ENCODE data around the gene SGSM1. TPM values are rescaled to one million over a fixed set of nuclear protein-coding genes. Genes with fewer than 3 reads are reported as not detected.

SGSM1 gene, protein sequence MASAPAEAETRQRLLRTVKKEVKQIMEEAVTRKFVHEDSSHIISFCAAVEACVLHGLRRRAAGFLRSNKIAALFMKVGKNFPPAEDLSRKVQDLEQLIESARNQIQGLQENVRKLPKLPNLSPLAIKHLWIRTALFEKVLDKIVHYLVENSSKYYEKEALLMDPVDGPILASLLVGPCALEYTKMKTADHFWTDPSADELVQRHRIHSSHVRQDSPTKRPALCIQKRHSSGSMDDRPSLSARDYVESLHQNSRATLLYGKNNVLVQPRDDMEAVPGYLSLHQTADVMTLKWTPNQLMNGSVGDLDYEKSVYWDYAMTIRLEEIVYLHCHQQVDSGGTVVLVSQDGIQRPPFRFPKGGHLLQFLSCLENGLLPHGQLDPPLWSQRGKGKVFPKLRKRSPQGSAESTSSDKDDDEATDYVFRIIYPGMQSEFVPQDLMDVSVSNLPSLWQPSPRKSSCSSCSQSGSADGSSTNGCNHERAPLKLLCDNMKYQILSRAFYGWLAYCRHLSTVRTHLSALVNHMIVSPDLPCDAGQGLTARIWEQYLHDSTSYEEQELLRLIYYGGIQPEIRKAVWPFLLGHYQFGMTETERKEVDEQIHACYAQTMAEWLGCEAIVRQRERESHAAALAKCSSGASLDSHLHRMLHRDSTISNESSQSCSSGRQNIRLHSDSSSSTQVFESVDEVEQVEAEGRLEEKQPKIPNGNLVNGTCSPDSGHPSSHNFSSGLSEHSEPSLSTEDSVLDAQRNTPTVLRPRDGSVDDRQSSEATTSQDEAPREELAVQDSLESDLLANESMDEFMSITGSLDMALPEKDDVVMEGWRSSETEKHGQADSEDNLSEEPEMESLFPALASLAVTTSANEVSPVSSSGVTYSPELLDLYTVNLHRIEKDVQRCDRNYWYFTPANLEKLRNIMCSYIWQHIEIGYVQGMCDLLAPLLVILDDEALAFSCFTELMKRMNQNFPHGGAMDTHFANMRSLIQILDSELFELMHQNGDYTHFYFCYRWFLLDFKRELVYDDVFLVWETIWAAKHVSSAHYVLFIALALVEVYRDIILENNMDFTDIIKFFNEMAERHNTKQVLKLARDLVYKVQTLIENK
- total RNA-seq = under 1 TPM; 0.12 to 0.17 TPM

DNA sequence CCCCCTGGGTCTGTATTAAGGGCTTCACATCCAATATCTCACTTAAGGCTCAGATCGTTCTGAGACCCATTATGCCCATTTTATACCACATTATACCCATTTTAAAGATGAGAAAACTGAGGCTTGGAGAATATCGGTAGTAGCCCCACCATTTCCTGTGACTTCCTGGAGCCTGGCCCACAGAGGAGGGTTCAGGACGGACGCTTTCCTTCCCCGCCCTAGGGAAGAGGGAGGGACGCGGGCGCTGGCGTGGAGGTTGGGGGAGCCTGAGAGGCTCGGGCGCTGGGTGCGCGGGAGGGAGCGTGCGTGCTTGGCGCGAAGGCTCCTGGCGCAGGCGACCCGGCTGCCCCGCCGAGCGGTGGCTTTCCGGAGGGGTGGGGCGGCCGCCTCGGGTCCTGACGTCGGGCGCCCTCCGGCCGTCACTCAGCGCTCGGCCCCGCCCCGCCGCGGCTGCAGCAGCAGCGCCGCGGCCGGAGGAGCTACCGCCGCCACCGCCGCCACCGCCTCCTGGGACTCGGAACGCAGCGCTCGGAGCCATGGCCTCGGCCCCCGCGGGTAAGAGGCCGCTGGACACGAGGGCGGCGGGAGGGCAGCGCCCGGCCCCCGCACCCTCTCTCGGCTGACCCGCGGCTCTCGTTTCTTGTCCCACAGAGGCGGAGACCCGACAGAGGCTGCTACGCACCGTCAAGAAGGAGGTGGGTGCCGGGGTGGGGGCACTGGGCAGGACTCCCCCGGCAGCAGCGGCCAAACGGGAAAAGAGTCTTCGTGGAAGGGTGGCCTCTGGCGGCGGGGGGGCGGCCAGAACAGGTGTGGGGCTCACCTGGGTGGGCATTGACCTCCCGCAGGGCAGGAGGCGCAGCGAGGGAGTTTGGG is at the start of gene SGSM1:
SGSM1 (plus strand) TSS at position 422 of the 873 bp plus-strand sequence; CDS start at position 537, 115 bp downstream.
- intact Hi-C loops (cut with micrococcal nuclease) = no loop called here
- peak; percentile 81 for DNase-seq
- Mint-ChIP-seq H3K27me3 (ENCODE audit: low read depth) (no peaks in the 10 kb centered on the region), H3K36me3 (ENCODE audit: low read depth) (no peaks in the 10 kb centered on the region), H3K4me1 (ENCODE audit: low read depth) (peaks cover 14% of the 10 kb centered on the region), H3K27ac (no peak within 1 kb of the TSS), H3K9me3 (no peaks in the 10 kb centered on the region), H3K4me3 (peak within 1 kb of the TSS; percentile 70)
- CTCF ChIA-PET = no interaction called here

DNA sequence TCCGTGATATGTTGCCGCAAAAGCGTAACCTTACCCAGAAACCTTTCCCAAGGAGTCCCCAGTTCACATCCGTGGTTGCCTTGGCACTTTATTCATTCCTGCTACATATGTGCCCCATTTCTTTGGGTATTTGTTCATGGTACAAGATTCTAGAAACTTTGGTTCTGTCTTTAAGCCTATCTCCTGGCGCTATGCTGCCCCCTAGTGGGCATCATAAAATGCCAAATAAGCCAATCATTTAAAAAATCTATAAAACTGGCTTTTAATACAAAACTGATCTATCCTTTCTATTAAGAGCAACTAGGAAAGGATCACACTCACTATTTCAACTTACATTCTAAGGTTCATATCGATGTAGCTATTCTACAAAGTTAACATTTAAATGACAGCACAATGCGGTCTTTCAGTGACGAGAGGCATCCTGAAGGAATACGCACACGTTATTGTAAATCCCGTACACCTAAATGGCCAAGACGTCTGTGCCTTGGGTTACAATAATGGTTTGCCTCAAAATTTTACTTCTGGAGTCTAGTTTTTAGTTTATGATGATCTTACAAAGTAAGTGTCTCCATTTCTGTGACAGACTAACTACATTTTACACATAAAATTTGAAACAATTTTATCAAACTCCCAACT is 47.7 kb upstream of the SGSM1 start:
- CTCF ChIA-PET = interaction anchor here (0.6 to 1.8 kb wide), 15 partner anchors 10 to 666 kb away, joined by 3 to 13 read pairs (median 4); no protein-coding TSS in a partner anchor
- H3K4me3 Mint-ChIP-seq = no peak overlapping the region
- no peaks in the 10 kb centered on the region for H3K27me3 Mint-ChIP-seq (ENCODE audit: low read depth)
- H3K27ac Mint-ChIP-seq = no peak overlapping the region
- DNase-seq = peak; percentile 75
- intact Hi-C loops (cut with micrococcal nuclease) = loop anchor here (5.0 kb wide), 1 partner anchor 231 kb away; no protein-coding TSS in a partner anchor
- H3K9me3 Mint-ChIP-seq = no peaks in the 10 kb centered on the region
- H3K4me1 Mint-ChIP-seq (ENCODE audit: low read depth) = no peaks in the 10 kb centered on the region
- H3K36me3 Mint-ChIP-seq (ENCODE audit: low read depth) = no peaks in the 10 kb centered on the region

DNA sequence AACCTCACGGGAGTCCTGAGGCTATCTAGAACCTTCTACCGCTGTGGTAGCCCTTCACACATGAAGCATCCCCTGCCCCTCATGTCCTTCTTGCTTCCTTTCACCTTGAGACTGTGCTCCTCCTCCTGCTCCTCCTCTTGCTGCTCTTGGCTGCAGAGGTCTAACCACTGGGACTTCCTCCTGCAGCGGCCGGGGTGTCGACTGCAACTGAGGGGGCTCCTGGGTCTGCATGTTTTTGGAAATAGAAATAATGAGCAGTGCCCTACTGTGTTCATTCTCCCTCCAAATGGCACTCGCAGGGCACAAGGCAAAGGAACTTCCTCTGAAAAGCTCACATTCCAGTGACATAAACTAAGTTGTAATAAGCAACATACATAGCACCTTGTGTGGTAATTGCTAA is 46.2 kb upstream of the SGSM1 start:
- H3K36me3 Mint-ChIP-seq (ENCODE audit: low read depth) = no peaks in the 10 kb centered on the region
- H3K4me1 Mint-ChIP-seq (ENCODE audit: low read depth) = no peaks in the 10 kb centered on the region
- H3K4me3 Mint-ChIP-seq = no peak overlapping the region
- intact Hi-C loops (cut with micrococcal nuclease) = loop anchor here (5.0 kb wide), 1 partner anchor 232 kb away; no protein-coding TSS in a partner anchor
- H3K27me3 Mint-ChIP-seq (ENCODE audit: low read depth) = peaks cover 5% of the 10 kb centered on the region
- DNase-seq = no peak
- no peaks in the 10 kb centered on the region for H3K9me3 Mint-ChIP-seq
- no peak overlapping the region for H3K27ac Mint-ChIP-seq
- CTCF ChIA-PET = interaction anchor here (0.7 to 1.7 kb wide), 3 partner anchors 10 to 75 kb away, joined by 3 to 4 read pairs (median 3); no protein-coding TSS in a partner anchor

DNA sequence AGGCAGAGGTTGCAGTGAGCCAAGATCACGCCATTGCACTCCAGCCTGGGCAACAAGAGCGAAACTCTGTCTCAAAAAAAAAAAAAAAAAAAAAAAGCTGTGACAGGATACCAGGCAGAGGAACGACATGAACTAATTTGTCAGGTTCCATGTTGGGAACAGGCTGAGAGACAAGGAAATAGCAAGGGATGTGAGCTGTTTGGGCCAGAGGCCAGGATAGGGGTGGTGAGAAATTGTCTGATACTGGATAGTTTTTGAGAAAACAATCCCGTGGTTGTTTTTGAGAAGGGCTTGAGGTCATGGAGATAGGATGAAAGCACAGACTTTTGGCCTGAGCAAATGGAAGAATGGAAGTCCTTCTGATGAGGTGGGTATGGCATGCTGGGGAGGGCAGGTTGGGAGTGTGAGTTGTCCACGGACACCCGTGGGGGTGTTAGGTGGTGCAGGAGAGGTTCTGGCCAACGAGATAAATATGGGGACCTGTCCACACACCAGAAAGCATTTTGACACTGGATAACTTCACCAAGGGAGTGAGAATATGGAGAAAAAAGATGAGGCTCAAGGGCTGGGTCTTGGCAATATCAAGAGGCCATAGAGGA is 45.2 kb upstream of the SGSM1 start:
- Mint-ChIP-seq H3K36me3 (ENCODE audit: low read depth) (no peaks in the 10 kb centered on the region), H3K4me3 (no peak overlapping the region), H3K27ac (no peak overlapping the region), H3K4me1 (ENCODE audit: low read depth) (no peaks in the 10 kb centered on the region), H3K9me3 (no peaks in the 10 kb centered on the region), H3K27me3 (ENCODE audit: low read depth) (peaks cover 5% of the 10 kb centered on the region)
- DNase-seq = no peak
- intact Hi-C loops (cut with micrococcal nuclease) = no loop called here
- CTCF ChIA-PET = interaction anchor here (0.7 to 1.1 kb wide), 2 partner anchors 9 to 10 kb away, joined by 3 read pairs; no protein-coding TSS in a partner anchor

DNA sequence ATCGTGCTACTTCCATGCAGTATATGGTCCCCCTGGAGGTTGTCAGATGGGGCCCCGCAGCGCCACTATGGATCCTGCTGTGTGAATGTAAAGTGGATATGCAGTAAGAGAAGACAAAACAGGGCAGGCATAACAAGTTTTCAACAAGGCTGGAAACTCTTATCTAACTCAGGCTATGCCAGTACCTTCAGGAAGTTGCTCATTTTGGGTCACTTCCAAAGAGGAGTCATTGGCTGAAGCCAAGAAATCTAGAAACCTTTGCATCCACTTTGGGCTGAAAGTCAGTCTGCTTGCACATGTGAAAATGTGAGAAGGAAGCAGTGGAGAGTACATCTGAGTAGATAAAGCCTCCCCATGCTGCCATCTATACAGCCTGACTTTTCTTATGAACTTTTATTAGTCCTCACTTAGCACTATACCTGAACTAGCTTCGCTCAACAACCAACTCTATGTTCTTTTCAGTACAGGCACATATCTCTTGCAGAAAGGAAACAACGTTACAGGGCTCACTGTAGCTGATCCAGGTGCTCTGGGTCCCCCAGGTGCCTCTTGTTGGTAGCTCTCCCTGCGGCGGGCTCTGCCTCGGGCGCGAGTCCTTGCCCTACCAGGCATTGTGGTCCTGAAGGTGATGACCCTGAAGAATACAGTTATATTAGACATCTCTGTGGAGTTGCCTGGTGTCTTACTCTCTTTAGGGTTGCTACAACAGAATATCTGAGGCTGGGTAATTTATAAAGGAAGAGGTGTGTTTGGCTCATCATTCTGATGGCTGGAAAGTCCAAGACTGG is 43.9 kb upstream of the SGSM1 start:
- no peaks in the 10 kb centered on the region for H3K4me1 Mint-ChIP-seq (ENCODE audit: low read depth)
- H3K36me3 Mint-ChIP-seq (ENCODE audit: low read depth) = no peaks in the 10 kb centered on the region
- no peaks in the 10 kb centered on the region for H3K9me3 Mint-ChIP-seq
- peaks cover 5% of the 10 kb centered on the region for H3K27me3 Mint-ChIP-seq (ENCODE audit: low read depth)
- CTCF ChIA-PET = no interaction called here
- intact Hi-C loops (cut with micrococcal nuclease) = no loop called here
- no peak overlapping the region for H3K4me3 Mint-ChIP-seq
- DNase-seq = no peak
- H3K27ac Mint-ChIP-seq = no peak overlapping the region

DNA sequence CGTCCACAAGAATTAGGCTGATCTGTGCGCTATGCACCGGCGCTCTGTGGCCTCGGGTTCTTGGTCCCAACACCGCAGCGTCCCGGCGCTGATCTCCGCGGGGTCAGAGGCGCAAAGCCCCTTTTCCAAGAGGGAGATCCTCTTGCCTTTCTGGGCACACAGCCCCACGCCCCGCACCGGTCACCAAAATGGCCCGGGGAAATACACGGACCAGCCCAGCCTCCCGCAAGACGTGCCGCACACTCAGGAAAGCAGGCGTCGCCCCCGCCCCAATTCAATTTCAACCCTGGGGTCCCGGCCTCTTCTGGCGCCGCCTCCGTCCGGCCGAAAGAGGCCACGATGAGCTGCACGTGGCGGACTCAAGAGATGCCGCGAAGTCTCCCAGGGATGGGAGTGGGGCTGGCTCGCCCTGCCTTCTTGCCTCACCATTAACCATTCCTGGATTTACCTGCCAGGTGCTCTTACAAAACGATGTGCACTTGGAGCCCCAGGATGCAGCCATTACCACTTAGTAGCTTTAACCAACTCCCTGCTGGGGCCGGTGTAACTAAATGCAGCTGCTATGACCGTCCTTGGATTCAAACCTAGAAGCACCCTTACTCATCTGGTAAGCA is 42.0 kb upstream of the SGSM1 start:
- DNase-seq = no peak
- H3K4me1 Mint-ChIP-seq (ENCODE audit: low read depth) = no peaks in the 10 kb centered on the region
- no peak overlapping the region for H3K4me3 Mint-ChIP-seq
- intact Hi-C loops (cut with micrococcal nuclease) = no loop called here
- H3K9me3 Mint-ChIP-seq = no peaks in the 10 kb centered on the region
- CTCF ChIA-PET = no interaction called here
- no peaks in the 10 kb centered on the region for H3K36me3 Mint-ChIP-seq (ENCODE audit: low read depth)
- peaks cover 5% of the 10 kb centered on the region for H3K27me3 Mint-ChIP-seq (ENCODE audit: low read depth)
- no peak overlapping the region for H3K27ac Mint-ChIP-seq

DNA sequence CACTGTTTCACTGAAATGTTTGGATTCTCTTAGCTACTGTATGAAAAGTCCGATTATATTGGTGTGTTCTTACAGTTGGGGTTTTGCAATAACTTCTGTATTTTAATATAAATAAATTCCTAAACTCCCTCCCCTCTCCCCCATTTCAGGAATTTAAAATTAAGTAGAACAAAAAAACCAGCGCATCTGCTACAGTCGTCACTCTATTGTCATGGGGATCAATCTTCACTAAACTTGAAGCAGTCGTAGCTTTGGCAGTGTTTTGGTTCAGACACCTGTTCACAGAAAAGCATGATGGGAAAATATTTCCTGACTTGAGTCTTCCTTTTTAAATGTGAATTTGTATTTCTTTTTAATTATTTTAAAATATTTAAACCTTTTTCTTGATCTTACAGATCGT is 40.8 kb upstream of the SGSM1 start:
- intact Hi-C loops (cut with micrococcal nuclease) = no loop called here
- no peaks in the 10 kb centered on the region for H3K36me3 Mint-ChIP-seq (ENCODE audit: low read depth)
- peaks cover 5% of the 10 kb centered on the region for H3K27me3 Mint-ChIP-seq (ENCODE audit: low read depth)
- CTCF ChIA-PET = no interaction called here
- no peaks in the 10 kb centered on the region for H3K9me3 Mint-ChIP-seq
- H3K27ac Mint-ChIP-seq = no peak overlapping the region
- no peaks in the 10 kb centered on the region for H3K4me1 Mint-ChIP-seq (ENCODE audit: low read depth)
- DNase-seq = no peak
- H3K4me3 Mint-ChIP-seq = no peak overlapping the region

DNA sequence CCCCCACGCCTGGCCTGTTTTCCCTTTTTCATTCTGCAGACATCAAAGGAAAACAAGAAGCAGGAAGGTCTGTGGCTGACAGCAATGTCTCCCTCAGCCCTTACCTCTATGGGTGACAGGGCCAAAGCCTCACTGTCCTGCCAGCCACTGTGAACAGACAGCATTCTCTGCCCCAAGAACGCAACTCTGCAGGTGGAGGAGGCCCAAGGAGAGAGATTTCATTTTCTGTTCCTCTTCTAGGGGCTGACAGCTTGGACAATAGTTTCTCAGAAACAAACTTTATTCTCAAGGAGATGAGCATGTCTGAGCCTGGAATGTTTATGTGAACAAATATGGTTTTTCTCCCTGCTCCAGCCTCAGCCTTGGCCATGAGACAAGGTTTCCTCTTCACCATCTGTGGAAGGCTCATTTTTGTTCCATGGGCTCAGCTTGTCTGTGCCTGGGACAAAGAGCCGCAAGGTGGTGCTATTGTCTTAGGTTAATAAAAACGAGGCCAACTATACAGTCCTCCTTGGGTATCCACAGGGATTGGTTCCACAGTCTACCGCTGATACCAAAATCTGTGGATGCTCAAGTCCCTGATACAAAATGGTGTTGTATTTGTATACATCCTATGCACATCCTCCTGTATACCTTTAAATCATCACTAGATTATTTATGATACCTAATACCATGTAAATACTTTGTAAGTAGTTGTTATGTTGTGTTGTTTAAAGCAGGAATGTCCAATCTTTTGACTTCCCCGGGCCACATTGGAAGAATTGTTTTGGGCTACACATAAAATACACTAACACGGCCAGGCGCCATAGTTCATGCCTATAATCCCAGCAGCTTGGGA is 37.3 kb upstream of the SGSM1 start:
- Mint-ChIP-seq H3K27ac (no peak overlapping the region), H3K4me3 (no peak overlapping the region), H3K36me3 (ENCODE audit: low read depth) (no peaks in the 10 kb centered on the region), H3K27me3 (ENCODE audit: low read depth) (peaks cover under 1% of the 10 kb centered on the region), H3K4me1 (ENCODE audit: low read depth) (no peaks in the 10 kb centered on the region), H3K9me3 (no peaks in the 10 kb centered on the region)
- intact Hi-C loops (cut with micrococcal nuclease) = loop anchor here (1.0 to 2.0 kb wide), 4 partner anchors 34 to 288 kb away; no protein-coding TSS in a partner anchor
- peak; percentile 68 for DNase-seq
- CTCF ChIA-PET = interaction anchor here (0.5 to 3.2 kb wide), 14 partner anchors 9 to 288 kb away, joined by 3 to 41 read pairs (median 4); no protein-coding TSS in a partner anchor

DNA sequence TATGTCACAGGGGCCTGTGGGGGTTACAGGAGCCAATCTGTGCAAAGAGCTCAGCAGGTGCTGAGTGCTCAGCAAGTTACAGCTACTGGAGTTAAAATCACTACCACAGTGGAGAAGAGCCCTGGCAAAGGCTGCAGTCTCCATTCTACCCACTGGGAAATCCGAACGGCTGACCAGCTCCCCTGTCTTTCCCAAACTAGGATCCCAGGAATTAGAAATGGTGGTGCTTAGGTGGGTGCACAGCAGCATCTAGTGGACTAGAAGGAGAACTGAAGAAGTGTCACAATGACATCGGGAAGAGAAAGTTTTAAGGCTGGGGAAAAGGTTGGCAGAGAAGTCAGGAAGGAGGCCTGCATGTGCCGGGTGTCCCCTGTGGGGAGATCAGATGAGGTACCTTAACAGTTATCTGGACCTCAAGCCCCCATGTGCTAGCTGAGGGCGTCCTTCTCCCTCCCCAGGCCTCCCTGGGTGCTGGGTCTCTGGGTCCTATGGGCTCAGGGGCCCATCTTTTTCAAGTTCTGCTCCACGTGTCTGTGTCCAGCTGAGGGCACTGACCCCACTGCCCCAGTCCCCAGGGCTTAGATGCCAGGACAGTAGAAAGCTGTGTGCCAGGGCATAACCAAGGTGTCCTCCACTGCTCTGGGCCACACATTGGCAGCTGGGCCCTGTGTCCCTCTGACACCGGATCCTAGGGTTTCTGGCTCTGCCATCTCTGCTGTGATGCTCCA is 33.4 kb upstream of the SGSM1 start:
- DNase-seq = no peak
- Mint-ChIP-seq H3K27me3 (ENCODE audit: low read depth) (peaks cover 5% of the 10 kb centered on the region), H3K4me1 (ENCODE audit: low read depth) (no peaks in the 10 kb centered on the region), H3K27ac (no peak overlapping the region), H3K4me3 (no peak overlapping the region), H3K9me3 (no peaks in the 10 kb centered on the region), H3K36me3 (ENCODE audit: low read depth) (no peaks in the 10 kb centered on the region)
- intact Hi-C loops (cut with micrococcal nuclease) = no loop called here
- CTCF ChIA-PET = interaction anchor here (0.5 to 1.3 kb wide), 5 partner anchors 14 to 112 kb away, joined by 3 to 6 read pairs (median 3); no protein-coding TSS in a partner anchor

All from activated naive CD4-positive, alpha-beta T cell treated with anti-CD3 and anti-CD28 coated beads for 36 hours (primary cell).